ENCODE results near the gene GALNT9.

The GALNT9 gene

GRCh38 chr12:132194556-132194955 lies 134.8 kb downstream of the GALNT9 start:
- DNase-seq, result no peak

GRCh38 chr12:132194056-132194455 lies 135.3 kb downstream of the GALNT9 start:
- no peak for DNase-seq

GRCh38 chr12:132191715-132192553 lies 137.5 kb downstream of the GALNT9 start:
- no peak for DNase-seq

GRCh38 chr12:132190834-132191500 lies 138.4 kb downstream of the GALNT9 start:
- no peak for DNase-seq

GRCh38 chr12:132190012-132190755 lies 139.2 kb downstream of the GALNT9 start:
- DNase-seq, result peak; percentile 62

GRCh38 chr12:132189378-132190011 lies 139.9 kb downstream of the GALNT9 start:
- DNase-seq, result peak; percentile 92

GRCh38 chr12:132188916-132189325 lies 140.5 kb downstream of the GALNT9 start:
- DNase-seq, result peak; percentile 42

GRCh38 chr12:132188451-132188901 lies 140.9 kb downstream of the GALNT9 start:
- peak; percentile 37 for DNase-seq

GRCh38 chr12:132187646-132188450 lies 141.5 kb downstream of the GALNT9 start:
- no peak for DNase-seq

- no peak for DNase-seq
Measured at GRCh38 chr12:132186857-132187620, 142.3 kb downstream of the GALNT9 start.

- no peak for DNase-seq
Measured at GRCh38 chr12:132186208-132186856, 143.1 kb downstream of the GALNT9 start.

GRCh38 chr12:132185705-132186104 lies 143.7 kb downstream of the GALNT9 start:
- no peak for DNase-seq

GRCh38 chr12:132182711-132183365 lies 146.6 kb downstream of the GALNT9 start:
- DNase-seq, result no peak

- DNase-seq, result no peak
Measured at GRCh38 chr12:132182206-132182710, 147.1 kb downstream of the GALNT9 start.

- no peak for DNase-seq
Measured at GRCh38 chr12:132181570-132182200, 147.7 kb downstream of the GALNT9 start.

- DNase-seq, result no peak
Measured at GRCh38 chr12:132180648-132181546, 148.5 kb downstream of the GALNT9 start.

GRCh38 chr12:132179431-132180362 lies 149.7 kb downstream of the GALNT9 start:
- no peak for DNase-seq
